Astrocyte (in vitro differentiated cells and primary cell): ENCODE data around the gene NPC1L1.

ENCODE experiments used
- EZH2 ChIP-seq: IDR thresholded peaks from 2 replicates; pipeline ENCODE4 v1.6.1; 2012; ENCODE audit warnings: mild to moderate bottlenecking, low read length, inconsistent platforms; ENCODE audit not compliant: insufficient read depth
- TF ChIP-seq, protein P1 (sequence below): IDR thresholded peaks from 2 replicates; pipeline ENCODE4 v1.5.1; 2011; ENCODE audit warnings: low read depth, mild to moderate bottlenecking, inconsistent platforms, low read length, moderate library complexity; ENCODE audit not compliant: insufficient read depth

DNA sequence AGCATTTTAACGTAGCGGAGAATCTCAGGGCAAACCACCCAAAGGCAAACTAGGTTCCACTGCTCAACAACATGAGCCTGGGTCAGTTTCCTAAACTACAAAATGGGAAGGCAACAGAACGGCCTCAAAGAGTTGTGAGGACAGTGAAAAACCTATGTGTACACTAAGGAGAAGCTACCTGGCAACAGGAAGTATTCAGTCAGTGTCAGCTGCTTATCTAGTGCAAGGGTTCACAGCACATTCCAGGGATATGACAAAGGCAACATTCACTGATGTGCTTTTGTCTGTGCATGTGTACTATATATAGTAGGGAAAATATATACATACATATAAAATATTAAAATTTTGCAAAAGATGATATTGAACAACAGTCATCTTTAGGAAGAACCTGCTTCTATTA, 67.8 kb downstream of the NPC1L1 start:
- TF ChIP-seq, protein P1, sequence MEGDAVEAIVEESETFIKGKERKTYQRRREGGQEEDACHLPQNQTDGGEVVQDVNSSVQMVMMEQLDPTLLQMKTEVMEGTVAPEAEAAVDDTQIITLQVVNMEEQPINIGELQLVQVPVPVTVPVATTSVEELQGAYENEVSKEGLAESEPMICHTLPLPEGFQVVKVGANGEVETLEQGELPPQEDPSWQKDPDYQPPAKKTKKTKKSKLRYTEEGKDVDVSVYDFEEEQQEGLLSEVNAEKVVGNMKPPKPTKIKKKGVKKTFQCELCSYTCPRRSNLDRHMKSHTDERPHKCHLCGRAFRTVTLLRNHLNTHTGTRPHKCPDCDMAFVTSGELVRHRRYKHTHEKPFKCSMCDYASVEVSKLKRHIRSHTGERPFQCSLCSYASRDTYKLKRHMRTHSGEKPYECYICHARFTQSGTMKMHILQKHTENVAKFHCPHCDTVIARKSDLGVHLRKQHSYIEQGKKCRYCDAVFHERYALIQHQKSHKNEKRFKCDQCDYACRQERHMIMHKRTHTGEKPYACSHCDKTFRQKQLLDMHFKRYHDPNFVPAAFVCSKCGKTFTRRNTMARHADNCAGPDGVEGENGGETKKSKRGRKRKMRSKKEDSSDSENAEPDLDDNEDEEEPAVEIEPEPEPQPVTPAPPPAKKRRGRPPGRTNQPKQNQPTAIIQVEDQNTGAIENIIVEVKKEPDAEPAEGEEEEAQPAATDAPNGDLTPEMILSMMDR = no peak
- TF ChIP-seq EZH2 = no peak
